Hematopoietic multipotent progenitor cell treated with erythropoietin and hydrocortisone succinate and interleukin-3 and kit ligand, for 6 days (in vitro differentiated cells): ENCODE data around the gene SPTAN1.
"Not testable (repeated sequence)": the region's sequence is repeated elsewhere in the genome, so short reads cannot be mapped to it uniquely, and the experiment has no call there.

Experiments
- DNase-seq: peaks from one replicate; pipeline ENCODE4 v3.0.0-alpha.2; 2015

SPTAN1 gene

GRCh38 chr9:128553728-128554127 lies 1.3 kb downstream of the SPTAN1 start:
- no peak for DNase-seq

GRCh38 chr9:128554155-128554862 lies 1.9 kb downstream of the SPTAN1 start:
- no peak for DNase-seq

GRCh38 chr9:128555180-128555721 lies 2.9 kb downstream of the SPTAN1 start:
- no peak for DNase-seq

GRCh38 chr9:128556276-128556675 lies 3.9 kb downstream of the SPTAN1 start:
- no peak for DNase-seq

GRCh38 chr9:128556926-128557634 lies 4.7 kb downstream of the SPTAN1 start:
- DNase-seq = no peak

- peak; percentile 97 for DNase-seq
Measured at GRCh38 chr9:128558431-128559310, 6.3 kb downstream of the SPTAN1 start.

- DNase-seq = no peak
Measured at GRCh38 chr9:128565578-128565977, 13.2 kb downstream of the SPTAN1 start.

- no peak for DNase-seq
Measured at GRCh38 chr9:128568470-128569078, 16.2 kb downstream of the SPTAN1 start.

GRCh38 chr9:128575469-128575868 lies 23.1 kb downstream of the SPTAN1 start:
- DNase-seq = peak; percentile 15

GRCh38 chr9:128575916-128576315 lies 23.5 kb downstream of the SPTAN1 start:
- no peak for DNase-seq

GRCh38 chr9:128577206-128577605 lies 24.8 kb downstream of the SPTAN1 start:
- no peak for DNase-seq

- no peak for DNase-seq
Measured at GRCh38 chr9:128579194-128579593, 26.8 kb downstream of the SPTAN1 start.

GRCh38 chr9:128580731-128581130 lies 28.3 kb downstream of the SPTAN1 start:
- no peak for DNase-seq

- DNase-seq = not testable (repeated sequence)
Measured at GRCh38 chr9:128585155-128585554, 32.8 kb downstream of the SPTAN1 start.

GRCh38 chr9:128586934-128587333 lies 34.5 kb downstream of the SPTAN1 start:
- not testable (repeated sequence) for DNase-seq

GRCh38 chr9:128587453-128587852 lies 35.1 kb downstream of the SPTAN1 start:
- no peak for DNase-seq

- DNase-seq = no peak
Measured at GRCh38 chr9:128588581-128589233, 36.3 kb downstream of the SPTAN1 start.

GRCh38 chr9:128593039-128593438 lies 40.7 kb downstream of the SPTAN1 start:
- DNase-seq = peak; percentile 66

GRCh38 chr9:128593856-128594255 lies 41.5 kb downstream of the SPTAN1 start:
- no peak for DNase-seq

GRCh38 chr9:128595471-128595870 lies 43.1 kb downstream of the SPTAN1 start:
- DNase-seq = peak; percentile 51

- no peak for DNase-seq
Measured at GRCh38 chr9:128600099-128600498, 47.7 kb downstream of the SPTAN1 start.

GRCh38 chr9:128603697-128604096 lies 51.3 kb downstream of the SPTAN1 start:
- DNase-seq = no peak
